NOMO-1 treated with dmso at 0.1 percent for 144 hours (cell line): ENCODE data around the gene NKX2-4.
"Not testable (repeated sequence)": the region's sequence is repeated elsewhere in the genome, so short reads cannot be mapped to it uniquely, and the experiment has no call there.

Source experiments
- DNase-seq: peaks from one replicate; lab custom pipeline; 2025; ENCODE audit not compliant: unreplicated experiment; lab: John Stamatoyannopoulos, UW

NKX2-4 gene

DNA sequence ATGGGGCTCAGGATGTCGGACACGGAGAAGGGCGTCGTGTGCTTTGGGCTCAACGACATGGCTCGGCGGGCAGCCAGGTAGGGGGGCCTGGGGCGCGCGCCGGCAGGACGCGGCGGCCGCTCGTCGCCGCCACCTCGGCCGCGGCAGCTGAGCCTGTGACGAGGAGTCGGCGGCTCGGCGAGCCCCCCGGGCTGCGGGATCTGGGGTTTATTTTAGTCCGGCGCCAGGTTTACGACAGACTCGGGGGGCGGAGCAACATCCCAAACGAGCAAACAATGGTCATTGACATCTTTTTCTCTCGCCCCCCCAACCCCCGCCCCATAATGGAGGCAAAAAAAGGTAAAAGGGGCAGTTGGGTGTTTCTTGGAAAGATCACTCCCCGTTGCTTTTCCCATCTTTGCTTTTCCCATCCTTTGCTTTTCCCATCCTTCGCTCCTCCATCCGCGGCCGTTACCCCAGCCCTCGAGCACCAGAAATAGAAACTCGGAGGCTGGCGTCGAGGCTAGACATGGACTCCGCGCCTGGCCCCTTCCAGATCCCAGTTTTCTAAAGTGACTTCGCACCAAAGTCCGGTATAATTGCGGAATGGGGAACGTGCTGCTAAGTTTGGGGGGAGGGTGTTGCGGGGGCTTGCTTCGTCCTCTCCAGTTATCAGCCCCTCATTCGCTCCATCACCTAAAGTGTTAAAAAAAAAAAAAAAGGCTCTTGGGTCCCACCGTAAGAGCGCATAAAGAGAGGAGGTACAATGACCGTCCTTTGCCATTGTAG lies at the start of gene NKX2-4:
Gene NKX2-4, minus strand, starts transcription at position 186 of the 768 bp plus-strand sequence. Its CDS starts 127 bp downstream, at position 59.
- no peak for DNase-seq

DNA sequence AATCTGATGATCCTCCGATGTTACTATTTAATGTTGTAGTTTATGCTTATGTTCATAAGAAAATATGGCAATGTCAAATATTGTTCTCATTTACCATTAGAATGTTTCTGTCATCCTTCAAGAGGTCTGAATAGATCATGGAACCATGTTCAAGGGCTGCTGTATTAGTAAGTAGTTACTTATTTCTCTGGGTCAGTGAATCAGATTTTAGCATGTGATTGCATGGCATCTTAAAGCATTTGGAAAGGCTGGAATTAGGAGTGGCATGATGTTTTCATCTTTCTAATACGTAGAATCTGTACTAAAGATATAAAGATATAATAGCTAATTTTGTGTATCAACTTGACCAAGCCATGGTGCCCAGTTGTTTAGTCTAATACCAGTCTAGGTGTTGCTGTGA lies 40.5 kb upstream of the NKX2-4 start:
- no peak for DNase-seq

DNA sequence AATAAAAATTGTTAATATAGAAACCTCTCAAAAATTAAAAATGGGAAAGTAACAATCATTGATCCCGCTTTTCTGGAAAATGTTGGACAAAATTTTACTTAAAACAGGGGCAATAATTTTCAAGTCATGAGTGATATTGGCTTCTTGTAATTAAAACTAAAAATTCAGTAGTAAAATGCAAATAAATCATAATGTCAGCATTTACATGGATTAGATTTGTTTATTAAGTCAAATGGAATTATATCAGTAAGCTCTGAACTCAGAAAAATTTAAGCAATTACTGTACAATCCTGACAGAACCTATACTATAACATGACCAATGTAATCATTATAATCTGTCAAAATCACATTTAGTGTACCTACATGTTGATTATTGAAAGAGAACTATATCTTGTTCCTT lies 39.9 kb upstream of the NKX2-4 start:
- no peak for DNase-seq

DNA sequence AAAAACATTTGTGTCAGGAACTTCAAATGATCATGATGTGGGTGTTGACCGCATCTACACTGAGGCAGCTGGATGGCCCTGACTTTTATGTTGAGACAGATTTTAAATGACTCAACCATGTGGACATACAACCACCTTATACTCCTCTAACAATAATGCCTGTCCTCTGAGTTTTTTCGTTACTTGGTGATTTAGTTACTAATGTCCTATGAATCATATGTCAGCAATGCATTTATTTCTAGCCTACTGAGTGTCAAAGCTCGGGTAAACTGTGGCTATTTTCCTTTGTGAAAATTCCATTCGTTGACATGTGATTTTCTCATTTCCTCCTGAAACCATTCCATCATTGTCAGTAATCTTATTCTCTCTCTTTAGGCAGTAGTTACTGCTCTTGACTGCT lies 38.9 kb upstream of the NKX2-4 start:
- DNase-seq = no peak

DNA sequence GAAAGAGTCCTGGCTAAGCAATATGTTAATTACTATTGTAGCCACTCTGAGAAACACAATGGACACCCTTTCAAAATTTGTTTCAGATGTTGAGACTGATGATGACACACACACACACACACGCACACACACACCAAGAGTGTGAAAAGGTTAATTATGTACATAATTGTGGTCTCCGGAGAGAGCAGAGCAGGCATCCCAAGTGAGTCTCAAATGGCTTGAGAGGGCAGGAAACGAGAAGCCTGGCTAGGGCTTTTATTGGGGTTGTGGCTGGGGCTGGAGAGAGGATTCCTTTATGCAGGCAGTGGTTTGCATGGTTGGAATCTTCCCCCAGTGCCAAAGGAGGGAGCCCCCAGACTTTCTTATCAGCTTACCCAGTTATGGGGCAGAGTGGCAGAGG lies 38.2 kb upstream of the NKX2-4 start:
- DNase-seq = no peak

DNA sequence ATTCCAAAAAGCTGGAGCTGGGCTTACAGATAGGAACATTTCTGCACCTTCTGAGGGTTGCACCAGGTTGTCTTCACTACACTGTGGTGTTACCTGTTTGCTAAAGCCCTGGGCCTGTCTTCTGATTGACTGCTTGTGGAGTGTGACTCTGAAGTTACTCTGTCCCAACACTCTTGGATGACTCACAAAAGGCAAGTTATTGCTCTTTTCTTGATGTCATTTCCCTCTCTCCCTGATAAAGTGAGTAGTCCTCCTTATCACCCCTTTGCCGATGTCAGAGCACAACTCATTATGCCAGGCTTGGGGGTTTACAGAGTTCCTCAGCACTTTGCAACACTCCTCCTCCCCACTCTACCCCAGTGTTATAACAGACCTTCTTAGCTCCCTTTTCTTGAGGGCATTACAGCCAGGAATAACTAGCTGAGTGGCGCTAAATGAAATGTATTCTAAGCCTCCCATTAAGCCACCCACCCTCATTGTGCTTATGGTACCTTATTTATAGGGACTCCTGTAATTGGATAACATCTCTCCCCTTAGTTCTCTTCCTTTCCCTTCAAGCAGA lies 36.1 kb upstream of the NKX2-4 start:
- DNase-seq = no peak

DNA sequence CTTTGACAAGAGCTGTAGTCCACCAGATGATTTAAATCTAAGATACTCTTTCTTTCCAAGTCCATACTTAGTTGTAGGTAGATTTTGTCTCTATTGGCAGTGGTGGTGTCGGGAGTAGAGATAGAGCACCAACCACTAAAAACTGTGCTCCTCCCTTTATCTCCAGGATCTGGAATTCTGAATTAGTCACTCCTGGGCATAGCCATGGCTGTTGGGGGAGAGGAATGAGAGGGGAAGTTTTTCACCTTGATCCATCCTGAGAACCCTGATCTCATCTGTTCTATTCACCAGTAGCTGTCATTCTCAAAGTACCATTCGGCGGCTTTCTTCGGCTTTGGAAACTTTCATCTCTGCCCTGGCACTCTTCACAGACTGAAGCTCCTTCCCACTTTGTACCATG lies 35.6 kb upstream of the NKX2-4 start:
- DNase-seq = no peak

DNA sequence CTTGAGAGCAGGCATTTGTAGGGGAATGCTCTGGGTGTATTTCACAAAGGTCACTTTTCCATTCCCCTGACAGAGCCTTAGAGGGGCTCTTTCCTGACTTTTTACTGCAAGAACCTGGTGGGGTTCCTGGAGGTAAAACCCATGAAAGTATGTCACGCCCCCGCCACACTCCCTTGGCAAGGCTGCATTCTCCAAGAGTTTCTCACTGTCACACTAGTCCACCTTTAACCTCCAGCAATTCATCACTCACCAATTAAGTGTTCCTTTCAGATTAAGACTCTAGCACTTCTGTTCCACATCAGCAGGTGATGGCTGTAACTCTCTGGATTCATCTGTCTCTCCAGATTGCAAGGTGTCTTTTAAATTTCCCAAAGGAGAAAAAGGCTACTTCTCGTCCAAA lies 32.7 kb upstream of the NKX2-4 start:
- DNase-seq = no peak

DNA sequence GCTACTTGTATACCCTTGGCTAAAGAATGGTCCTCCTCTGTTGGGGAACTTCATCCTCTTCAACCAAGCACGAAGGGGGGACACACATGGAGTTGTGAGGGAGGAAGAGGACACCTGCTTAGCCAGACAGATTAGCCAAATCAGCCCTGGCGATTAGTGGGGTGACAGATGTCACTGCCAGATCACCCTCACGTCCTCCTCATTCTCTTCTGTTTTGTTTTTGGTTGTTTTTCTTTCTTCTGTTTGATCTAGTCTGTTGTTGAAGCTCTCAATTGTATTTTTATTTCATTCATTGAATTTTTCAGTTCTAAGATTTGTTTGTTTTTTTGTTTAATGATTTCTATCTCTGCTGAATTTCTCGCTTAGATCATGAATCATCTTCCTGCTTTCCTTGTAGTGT lies 27.5 kb upstream of the NKX2-4 start:
- DNase-seq = no peak

DNA sequence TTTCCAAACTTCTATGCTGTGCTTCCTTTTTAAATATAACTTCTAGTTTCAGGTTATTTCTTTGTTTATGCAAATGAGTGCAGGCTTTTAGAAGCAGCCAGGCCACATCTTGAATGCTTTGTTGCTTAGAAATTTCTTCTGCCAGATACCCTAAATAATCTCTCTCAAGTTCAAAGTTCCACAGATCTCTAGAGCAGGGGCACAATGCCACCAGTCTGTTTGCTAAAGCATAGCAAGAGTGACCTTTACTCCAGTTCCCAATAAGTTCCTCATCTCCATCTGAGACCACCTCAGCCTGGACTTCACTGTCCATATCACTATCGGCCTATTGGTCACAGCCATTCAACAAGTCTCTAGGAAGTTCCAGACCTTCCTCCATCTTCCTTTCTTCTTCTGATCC lies 26.4 kb upstream of the NKX2-4 start:
- DNase-seq = not testable (repeated sequence)

DNA sequence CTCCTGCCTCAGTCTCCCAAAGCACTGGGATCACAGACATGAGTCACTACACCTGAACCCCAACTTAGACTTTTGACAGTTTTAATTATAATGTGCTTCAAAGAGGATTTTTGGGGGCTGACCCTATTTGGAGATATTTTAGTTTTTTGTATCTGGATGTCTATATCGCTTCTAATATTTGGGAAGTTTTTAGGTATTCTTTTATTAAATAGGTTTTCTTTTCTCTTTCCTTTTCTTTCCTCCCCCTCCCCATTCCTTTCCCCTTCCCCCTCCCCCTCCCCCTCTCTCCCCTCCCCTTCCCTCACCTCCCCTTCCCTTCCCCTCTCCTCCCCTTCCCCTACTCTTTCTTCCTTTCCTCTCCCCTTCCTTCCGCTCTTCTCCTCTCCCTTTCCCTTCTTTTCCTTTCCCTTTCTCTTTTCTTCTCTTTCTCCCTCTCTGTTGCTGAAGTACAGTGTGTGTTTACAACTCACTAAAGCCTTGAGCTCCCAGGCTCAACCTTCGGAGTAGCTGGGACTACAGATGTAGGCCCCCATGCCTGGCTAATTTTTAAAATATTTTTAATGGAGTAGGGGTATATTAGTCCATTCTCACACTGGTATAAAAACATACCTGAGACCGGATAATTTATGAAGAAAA lies 24.4 kb upstream of the NKX2-4 start:
- DNase-seq = no peak

DNA sequence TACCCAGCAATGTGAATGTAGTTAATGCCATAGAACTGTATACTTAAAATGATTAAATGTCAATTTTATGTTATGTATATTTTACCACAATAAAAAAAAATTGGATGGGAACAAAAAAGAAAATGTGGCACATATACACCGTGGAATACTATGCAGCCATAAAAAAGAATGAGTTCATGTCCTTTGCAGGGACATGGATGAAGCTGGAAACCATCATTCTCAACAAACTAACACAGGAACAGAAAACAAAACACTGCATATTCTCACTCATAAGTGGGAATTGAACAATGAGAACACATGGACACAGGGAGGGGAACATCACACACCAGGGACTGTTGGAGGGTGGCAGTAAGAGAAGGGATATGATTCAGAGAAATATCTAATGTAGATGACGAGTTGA lies 21.8 kb upstream of the NKX2-4 start:
- DNase-seq = not testable (repeated sequence)

DNA sequence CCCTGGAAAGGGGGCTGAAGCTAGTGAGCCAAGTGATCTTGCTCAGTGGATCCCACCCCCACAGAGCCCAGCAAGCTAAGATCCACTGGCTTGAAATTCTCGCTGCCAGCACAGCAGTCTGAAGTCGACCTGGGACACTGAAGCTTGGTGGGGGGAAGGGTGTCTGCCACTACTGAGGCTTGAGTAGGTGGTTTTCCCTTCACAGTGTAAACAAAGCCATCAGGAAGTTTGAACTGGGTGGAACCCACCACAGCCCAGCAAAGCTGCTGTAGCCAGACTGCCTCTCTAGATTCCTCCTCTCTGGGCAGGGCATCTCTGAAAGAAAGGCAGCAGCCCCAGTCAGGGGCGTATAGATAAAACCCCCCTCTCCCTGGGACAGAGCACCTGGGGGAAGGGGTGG lies 16.7 kb upstream of the NKX2-4 start:
- DNase-seq = not testable (repeated sequence)

DNA sequence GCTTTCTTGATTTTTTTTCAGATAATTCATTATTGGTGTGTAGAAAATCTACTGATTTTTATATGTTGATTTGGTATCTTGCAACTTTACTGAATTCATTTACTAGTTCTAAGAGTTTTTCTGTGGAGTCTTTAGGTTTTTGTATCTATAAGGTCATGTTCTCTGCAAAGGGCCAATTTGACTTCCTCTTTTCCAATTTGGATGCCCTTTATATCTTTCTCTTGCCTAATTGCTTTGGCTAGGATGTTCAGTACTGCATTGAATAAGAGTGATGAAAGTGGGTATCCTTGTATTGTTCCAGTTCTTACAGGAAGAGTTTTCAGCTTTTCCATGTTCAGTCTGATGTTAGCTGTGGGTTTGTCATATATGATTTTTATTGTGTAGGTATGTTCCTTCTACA lies 14.4 kb upstream of the NKX2-4 start:
- DNase-seq = no peak

DNA sequence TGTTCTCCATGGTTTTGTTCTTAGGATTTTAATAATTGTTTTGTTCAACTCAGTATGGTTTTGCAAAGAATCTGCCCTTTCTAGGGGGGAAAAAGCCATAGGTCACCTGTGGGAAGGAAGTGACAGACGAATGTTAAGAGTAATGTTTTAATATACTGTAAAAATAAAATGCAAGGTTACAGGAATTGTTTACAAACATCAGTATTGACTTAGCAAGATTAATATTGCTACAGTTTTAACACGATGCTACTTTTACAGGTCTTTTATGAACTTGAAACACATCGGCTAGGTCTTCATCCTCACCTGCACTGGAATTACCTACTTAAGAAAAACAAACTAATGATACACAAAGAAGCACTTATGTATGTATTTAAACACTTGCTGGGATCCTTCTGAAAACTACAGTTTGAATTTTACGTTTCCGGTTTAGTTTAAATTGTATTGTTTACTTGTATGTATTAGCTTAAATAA lies 1.7 kb upstream of the NKX2-4 start:
- DNase-seq = no peak

DNA sequence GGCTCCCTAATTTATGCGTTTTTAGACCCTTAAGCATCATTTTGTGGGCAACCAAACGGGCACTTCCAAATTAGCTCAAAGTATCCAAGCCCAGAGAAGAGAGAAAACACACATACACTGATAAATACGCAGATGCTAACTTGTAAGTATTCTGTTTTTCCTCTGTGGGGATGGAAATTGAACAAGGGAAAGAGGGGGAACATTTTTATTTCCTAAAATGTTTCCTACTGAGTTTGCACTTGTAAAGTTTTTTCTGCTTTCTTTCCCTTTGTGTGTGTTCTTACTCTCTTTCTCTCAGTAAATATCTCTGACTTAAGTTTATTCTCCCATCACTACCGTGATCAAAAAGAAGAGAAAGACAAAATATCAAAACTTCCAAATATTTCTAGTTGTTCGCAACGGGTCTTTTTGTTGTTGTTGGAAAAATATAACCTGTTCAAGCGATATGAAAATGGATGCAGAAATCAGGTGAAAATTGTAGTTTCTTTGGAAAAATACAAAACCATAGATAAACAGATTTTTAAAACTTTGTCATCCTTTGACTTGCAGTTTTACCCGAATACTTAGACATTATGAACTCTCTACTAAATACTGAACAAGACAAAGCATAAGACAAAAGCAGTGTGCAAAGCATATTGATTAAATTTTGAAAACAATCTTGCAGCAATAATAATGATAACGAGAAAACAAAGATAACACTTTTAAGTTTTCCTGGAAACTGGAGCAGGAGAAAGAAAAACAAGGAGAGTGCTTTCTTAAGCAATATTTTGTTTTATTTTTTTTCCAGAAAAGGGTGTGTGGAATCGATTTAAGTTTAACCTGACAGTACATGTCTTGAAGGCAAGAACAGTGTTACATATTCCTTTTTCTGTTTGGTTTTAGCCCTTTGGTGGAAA lies 1.0 kb upstream of the NKX2-4 start:
- no peak for DNase-seq

DNA sequence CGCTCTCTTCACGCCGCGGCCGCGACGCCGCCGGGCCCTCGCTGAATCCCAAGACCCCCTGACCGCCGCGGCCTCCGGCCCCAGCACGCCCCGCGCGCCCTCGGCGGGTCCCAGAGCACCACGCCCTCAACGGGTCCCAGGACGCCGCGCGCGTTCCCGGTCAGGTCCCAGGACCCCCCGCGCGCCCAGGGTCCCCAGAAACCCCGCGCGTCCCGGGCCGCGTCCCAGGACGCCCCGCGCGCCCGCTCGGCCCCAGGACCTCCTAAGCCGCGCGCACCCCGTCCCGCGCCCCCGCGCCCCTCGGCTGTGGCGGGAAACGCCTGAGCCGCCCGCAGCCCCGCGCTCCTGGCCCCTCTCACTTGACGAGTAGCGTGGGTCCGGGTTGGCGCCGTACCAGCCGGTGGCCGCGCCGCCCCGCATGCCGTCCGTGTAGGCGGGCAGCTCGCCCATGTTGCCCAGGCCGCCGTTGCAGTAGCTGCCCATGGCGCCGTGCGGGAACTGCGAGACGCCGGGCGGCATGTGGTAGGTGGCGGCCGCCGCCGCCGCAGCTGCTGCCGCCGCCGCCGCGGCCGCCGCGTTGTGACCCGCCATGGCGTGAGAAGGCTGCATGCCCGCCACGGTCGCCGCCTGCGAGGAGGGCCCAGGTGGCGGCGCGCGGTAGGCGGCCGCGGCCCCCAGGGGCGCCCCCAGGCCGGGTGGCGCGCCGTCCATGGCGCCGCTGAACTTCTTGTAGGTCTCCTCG lies 556 bp downstream of the NKX2-4 start:
- no peak for DNase-seq

DNA sequence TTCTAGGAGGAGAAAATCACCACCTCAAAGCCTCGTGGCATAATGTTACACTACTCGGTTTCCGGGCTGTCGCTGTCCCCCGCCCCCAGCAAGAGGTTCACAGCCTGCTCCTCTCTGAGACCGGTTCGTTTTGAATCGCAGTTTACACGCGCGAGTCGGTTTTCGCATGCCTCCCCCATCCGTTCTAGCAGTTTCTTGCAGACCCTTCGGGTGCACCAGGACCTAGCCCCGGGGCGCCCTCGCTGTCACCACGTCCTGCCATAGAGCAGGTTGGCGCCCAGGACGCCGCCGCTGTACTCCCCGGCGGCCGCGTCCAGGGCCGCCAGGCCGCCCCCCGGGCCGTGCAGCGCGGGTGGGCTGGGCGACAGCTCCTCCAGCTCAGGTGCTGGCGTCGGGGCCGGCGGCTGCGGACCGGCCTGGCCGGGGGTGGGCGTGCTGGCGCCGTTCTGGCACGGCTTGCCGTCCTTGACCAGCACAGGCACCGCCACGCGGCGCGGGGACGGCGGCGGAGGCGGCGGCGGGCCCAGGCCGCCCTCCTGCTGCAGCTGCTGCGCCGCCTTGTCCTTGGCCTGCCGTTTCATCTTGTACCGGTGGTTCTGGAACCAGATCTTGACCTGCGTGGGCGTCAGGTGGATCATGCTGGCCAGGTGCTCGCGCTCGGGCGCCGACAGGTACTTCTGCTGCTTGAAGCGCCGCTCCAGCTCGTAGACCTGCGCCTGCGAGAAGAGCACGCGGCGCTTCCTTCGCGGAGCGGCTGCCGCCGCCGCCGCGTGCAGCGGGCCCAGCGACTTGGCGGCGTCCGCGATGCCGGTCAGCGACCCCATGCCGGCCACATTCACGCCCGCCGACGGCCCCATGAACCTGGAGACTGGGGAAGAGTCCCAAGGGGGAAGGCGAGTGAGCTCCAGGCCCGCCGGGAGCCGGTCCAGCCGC lies 1.4 kb downstream of the NKX2-4 start:
- DNase-seq = no peak

DNA sequence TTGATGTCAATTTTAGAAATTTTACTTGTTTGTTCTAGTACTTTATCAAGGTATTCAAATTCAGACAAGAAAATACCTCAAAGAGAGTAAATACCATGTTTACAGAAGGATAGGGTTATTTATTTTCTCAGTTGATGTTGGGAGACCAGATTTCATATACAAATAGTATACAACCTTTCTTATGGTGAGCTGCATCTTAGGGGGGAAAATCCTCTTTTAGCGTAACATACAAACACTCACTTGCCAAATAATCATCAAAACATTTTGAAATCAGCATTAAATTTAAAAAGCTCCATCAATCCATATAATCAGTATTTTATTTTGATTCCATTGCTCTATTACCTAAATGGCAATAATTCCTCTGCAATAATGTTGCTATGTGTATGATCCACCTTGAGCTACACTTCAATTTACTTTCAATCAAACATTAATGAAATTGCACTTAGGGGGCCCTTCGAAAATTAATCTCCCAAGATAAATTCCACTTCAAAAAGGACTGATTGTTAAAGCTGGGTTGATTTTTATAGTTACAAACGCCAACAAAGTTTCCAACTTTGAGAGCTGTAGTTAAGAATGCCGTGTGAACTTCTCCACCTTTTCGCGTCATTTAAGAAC lies 2.2 kb downstream of the NKX2-4 start:
- DNase-seq = no peak
